Astrocyte of the spinal cord (primary cell): ENCODE results near the gene KDM8.
A peak's percentile ranks its signal among the peaks of the same experiment; 100 is the strongest.
"Not testable (repeated sequence)": the region's sequence is repeated elsewhere in the genome, so short reads cannot be mapped to it uniquely, and the experiment has no call there.

Experiments used
- DNase-seq: peaks from one replicate; pipeline ENCODE4 v3.0.0; 2011; ENCODE audit warnings: low read depth, low spot score
- H3K4me3 ChIP-seq: 2 replicates; pipeline ENCODE4 v1.5.1; 2011; ENCODE audit warnings: low read depth, mild to moderate bottlenecking, low read length, moderate library complexity
- in situ Hi-C: cut with HindIII; loops from 2 replicates; pipeline ENCODE4 v1.10.0; 2017; ENCODE audit warnings: low sequenced_read_pairs
- TF ChIP-seq, protein P1 (sequence below): IDR thresholded peaks from 2 replicates; pipeline ENCODE4 v1.5.1; 2012; ENCODE audit warnings: low read depth, mild to moderate bottlenecking, low read length, inconsistent platforms

KDM8 gene

GRCh38 chr16:27205423-27206065 lies 2.2 kb downstream of the KDM8 start:
- TF ChIP-seq, protein P1, sequence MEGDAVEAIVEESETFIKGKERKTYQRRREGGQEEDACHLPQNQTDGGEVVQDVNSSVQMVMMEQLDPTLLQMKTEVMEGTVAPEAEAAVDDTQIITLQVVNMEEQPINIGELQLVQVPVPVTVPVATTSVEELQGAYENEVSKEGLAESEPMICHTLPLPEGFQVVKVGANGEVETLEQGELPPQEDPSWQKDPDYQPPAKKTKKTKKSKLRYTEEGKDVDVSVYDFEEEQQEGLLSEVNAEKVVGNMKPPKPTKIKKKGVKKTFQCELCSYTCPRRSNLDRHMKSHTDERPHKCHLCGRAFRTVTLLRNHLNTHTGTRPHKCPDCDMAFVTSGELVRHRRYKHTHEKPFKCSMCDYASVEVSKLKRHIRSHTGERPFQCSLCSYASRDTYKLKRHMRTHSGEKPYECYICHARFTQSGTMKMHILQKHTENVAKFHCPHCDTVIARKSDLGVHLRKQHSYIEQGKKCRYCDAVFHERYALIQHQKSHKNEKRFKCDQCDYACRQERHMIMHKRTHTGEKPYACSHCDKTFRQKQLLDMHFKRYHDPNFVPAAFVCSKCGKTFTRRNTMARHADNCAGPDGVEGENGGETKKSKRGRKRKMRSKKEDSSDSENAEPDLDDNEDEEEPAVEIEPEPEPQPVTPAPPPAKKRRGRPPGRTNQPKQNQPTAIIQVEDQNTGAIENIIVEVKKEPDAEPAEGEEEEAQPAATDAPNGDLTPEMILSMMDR, result no peak
- in situ Hi-C loops, result no loop called here
- DNase-seq, result no peak
- H3K4me3 ChIP-seq, result no peak overlapping the region

DNA sequence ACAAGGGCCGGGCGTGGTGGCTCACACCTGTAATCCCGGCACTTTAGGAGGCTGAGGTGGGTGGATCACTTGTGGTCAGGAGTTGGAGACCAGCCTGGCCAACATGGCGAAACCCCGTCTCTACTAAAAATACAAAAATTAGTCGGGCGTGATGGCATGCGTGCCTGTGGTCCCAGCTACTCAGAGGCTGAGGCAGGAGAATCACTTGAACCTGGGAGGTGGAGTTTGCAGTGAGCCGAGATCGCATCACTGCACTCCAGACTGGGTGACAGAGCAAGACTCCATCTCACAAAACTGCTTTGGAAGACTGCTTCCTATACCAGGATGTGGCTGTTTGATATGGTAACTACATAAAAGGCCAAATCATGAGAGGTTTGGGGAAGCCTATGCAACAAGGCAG lies 3.8 kb downstream of the KDM8 start:
- in situ Hi-C loops, DNase-seq, H3K4me3 ChIP-seq: not testable (repeated sequence)

DNA sequence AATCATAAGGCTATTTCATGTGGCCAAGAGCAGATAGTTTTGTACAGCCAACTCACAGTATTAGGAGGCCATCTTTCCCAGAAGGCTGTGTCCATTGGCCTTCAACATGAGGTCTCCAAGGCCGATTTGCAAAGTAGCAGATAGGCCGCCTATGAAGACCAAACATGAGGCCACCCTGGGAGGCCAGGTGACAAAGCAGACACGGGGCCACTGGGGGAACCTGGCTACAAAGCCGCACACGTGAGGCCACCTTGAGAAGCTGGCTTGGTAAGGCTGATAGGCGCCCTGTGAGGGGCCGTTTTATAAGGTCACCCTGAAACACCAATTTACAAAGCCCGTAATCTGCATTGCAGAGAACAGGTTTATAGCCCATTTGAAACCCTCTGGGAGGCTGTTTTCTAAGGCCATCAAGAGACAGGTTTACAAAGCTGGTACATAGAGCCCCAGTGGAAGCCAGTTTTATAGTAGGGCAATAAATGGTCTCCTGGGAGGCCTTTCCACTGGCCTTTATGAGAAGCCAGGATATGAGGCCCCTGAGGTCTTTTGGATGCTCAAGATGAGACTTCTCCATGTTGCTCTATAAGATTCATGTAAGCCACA lies 4.9 kb downstream of the KDM8 start:
- no peak overlapping the region for H3K4me3 ChIP-seq
- in situ Hi-C loops, result no loop called here
- no peak for DNase-seq
- TF ChIP-seq, protein P1, result no peak

DNA sequence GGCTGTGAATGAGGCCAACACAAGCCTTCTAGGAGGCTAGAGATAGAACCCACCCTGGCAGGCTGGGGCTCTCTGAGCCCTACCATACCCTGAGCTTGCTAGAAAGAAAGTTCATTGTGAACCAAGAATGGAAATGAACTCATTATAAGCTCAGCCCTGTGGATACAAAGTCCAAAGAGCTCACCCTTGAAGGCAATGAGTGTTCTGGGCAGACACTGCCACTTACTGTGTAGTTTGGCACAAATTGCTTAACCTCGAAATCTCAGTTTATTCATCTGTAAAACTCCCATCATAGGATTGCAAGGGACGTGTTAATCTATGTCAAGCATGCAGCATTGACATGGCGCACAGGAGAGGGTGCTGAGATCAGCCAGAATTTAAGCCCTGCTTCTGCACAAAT lies 5.5 kb downstream of the KDM8 start:
- DNase-seq, result peak; percentile 13
- H3K4me3 ChIP-seq, result no peak overlapping the region
- in situ Hi-C loops, result no loop called here
- TF ChIP-seq, protein P1, result no peak

GRCh38 chr16:27209591-27209990 lies 6.3 kb downstream of the KDM8 start:
- TF ChIP-seq, protein P1, result no peak

GRCh38 chr16:27210174-27210573 lies 6.8 kb downstream of the KDM8 start:
- DNase-seq, result no peak
- in situ Hi-C loops, result no loop called here
- H3K4me3 ChIP-seq, result no peak overlapping the region
- TF ChIP-seq, protein P1, result no peak

More at GRCh38 chr16:27209591-27209990, 6.3 kb downstream of the KDM8 start:
- in situ Hi-C loops, result no loop called here
- H3K4me3 ChIP-seq, result no peak overlapping the region
- DNase-seq, result no peak

- in situ Hi-C loops, result no loop called here
Observed at GRCh38 chr16:27211026-27211425, 7.7 kb downstream of the KDM8 start.

More at GRCh38 chr16:27211026-27211425, 7.7 kb downstream of the KDM8 start:
- no peak overlapping the region for H3K4me3 ChIP-seq
- no peak for DNase-seq
- TF ChIP-seq, protein P1, result no peak
